Activated CD8-positive, alpha-beta memory T cell treated with anti-CD3 and anti-CD28 coated beads, Interleukin-2, amount 10 ng/mL, durations not matched to agents 7 days and 5 days (primary cell): Measurements from ENCODE around the gene ELOF1. TPM values are rescaled to one million over a fixed set of nuclear protein-coding genes. Genes with fewer than 3 reads are reported as not detected.

ENCODE experiments used
- ATAC-seq: fragments of 150-1000 bp; cut with Tn5 transposase; one replicate; pipeline ENCODE4 v1.10.0; 2021; ENCODE audit warnings: moderate library complexity
- CTCF ChIA-PET: fragments of 350-600 bp; sonication (Branson Sonifier 250); formaldehyde crosslinking; loops from one replicate; lab custom pipeline; 2021; ENCODE audit warnings: antibody characterized with exemption; lab: Charles Lee
- DNase-seq: peaks from one replicate; pipeline ENCODE4 v3.0.0-alpha.2; 2020
- H3K27ac Mint-ChIP-seq: one replicate; pipeline ENCODE4 v1.8.0; 2021; ENCODE audit warnings: mild to moderate bottlenecking, mixed read lengths
- H3K27me3 Mint-ChIP-seq: one replicate; pipeline ENCODE4 v1.8.0; 2021; ENCODE audit warnings: mixed read lengths
- H3K36me3 Mint-ChIP-seq: one replicate; pipeline ENCODE4 v1.8.0; 2021; ENCODE audit warnings: mild to moderate bottlenecking, mixed read lengths
- H3K4me1 Mint-ChIP-seq: one replicate; pipeline ENCODE4 v1.8.0; 2021; ENCODE audit warnings: mixed read lengths
- H3K4me3 Mint-ChIP-seq: one replicate; pipeline ENCODE4 v1.8.0; 2021; ENCODE audit warnings: mild to moderate bottlenecking, moderate library complexity, mixed read lengths
- H3K9me3 Mint-ChIP-seq: one replicate; pipeline ENCODE4 v1.8.0; 2022; ENCODE audit warnings: low read depth, mixed read lengths
- total RNA-seq, 2 experiments: library from RNA; stranded (reverse); gene quantifications; one replicate each; pipeline ENCODE4 v1.2.3, GENCODE V29; 2021

The ELOF1 gene
- total RNA-seq, 2 experiments from 2014 or later = 55.1 to 67.2 TPM

DNA sequence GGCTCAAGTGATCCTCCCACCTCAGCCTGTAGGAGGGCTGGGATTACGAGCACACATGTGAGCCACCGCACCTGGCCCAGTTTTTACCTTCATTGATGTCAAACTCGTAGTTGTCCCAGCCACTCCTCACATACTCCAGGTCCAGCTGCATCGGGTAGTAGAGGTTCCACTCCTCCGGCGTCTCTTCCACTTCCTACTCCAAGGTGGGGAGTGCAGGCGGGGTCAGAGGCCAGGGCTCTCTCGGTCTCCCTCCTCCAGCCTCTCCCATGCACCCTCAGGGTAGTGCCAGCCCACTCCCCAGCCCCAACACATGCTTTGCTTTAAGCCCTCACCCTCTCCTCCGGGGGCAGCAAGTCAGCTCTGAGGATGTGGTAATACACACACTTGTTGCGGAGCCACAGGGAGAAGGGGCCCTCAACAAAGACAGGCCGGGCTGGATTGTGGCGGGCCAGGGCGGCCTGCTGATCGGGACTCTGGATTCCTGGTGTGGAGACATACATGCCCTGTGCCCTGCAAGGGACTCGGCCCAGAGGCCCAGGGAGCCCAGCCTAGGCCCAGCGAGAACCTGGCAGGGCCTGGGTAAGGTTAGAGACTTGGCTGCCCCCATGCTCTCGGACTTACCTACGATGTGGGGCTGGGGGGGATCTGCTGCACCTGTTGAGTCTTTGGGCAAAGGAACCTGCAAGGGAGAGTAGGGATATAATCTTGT, 51.5 kb downstream of the ELOF1 start:
- no peak for ATAC-seq
- Mint-ChIP-seq H3K9me3 (no peaks in the 10 kb centered on the region), H3K36me3 (peaks cover 2% of the 10 kb centered on the region), H3K27me3 (no peaks in the 10 kb centered on the region), H3K4me3 (peak overlapping the region; percentile 81), H3K27ac (peak overlapping the region; percentile 32), H3K4me1 (peaks cover 20% of the 10 kb centered on the region)
- DNase-seq = no peak
- CTCF ChIA-PET = interaction anchor here (1.5 kb wide), 1 partner anchor 26 kb away, joined by 5 read pairs; no protein-coding TSS in a partner anchor

- ATAC-seq (no peak), DNase-seq (no peak)
- H3K4me1 Mint-ChIP-seq = peaks cover 20% of the 10 kb centered on the region
- no peaks in the 10 kb centered on the region for H3K27me3 Mint-ChIP-seq
- H3K9me3 Mint-ChIP-seq = no peaks in the 10 kb centered on the region
- peak overlapping the region; percentile 81 for H3K4me3 Mint-ChIP-seq
- CTCF ChIA-PET = interaction anchor here (1.0 to 2.1 kb wide), 3 partner anchors 24 to 130 kb away, joined by 4 to 8 read pairs (median 4); no protein-coding TSS in a partner anchor
- H3K27ac Mint-ChIP-seq = peak overlapping the region; percentile 92
- H3K36me3 Mint-ChIP-seq = peaks cover 1% of the 10 kb centered on the region
Measured at GRCh38 chr19:11506967-11507366, 52.1 kb downstream of the ELOF1 start.

- H3K4me3 Mint-ChIP-seq = peak overlapping the region; percentile 81
- no peaks in the 10 kb centered on the region for H3K27me3 Mint-ChIP-seq
- H3K4me1 Mint-ChIP-seq = peaks cover 20% of the 10 kb centered on the region
- peaks cover 1% of the 10 kb centered on the region for H3K36me3 Mint-ChIP-seq
- no peaks in the 10 kb centered on the region for H3K9me3 Mint-ChIP-seq
- CTCF ChIA-PET = interaction anchor here (1.0 to 2.1 kb wide), 3 partner anchors 23 to 129 kb away, joined by 4 to 8 read pairs (median 4); no protein-coding TSS in a partner anchor
- DNase-seq = no peak
- peak; percentile 40 for ATAC-seq
- H3K27ac Mint-ChIP-seq = peak overlapping the region; percentile 92
Measured at GRCh38 chr19:11506101-11506555, 52.9 kb downstream of the ELOF1 start.

- CTCF ChIA-PET = interaction anchor here (1.0 to 2.1 kb wide), 4 partner anchors 23 to 419 kb away, joined by 3 to 8 read pairs (median 4); no protein-coding TSS in a partner anchor
- Mint-ChIP-seq H3K27me3 (no peaks in the 10 kb centered on the region), H3K9me3 (no peaks in the 10 kb centered on the region)
Measured at GRCh38 chr19:11505504-11506100, 53.4 kb downstream of the ELOF1 start, which contains the start of gene ZNF653. Gene ZNF653, minus strand, starts transcription at chr19:11505839. Its CDS starts 53 bp downstream, at chr19:11505786.

GRCh38 chr19:11505032-11505503, 54.0 kb downstream of the ELOF1 start:
- Mint-ChIP-seq H3K27ac (peak overlapping the region; percentile 92), H3K27me3 (no peaks in the 10 kb centered on the region), H3K4me1 (peaks cover 20% of the 10 kb centered on the region), H3K9me3 (no peaks in the 10 kb centered on the region), H3K4me3 (peak overlapping the region; percentile 81), H3K36me3 (peaks cover 1% of the 10 kb centered on the region)
- ATAC-seq (peak; percentile 94), DNase-seq (peak; percentile 98)
- CTCF ChIA-PET = interaction anchor here (1.0 to 2.1 kb wide), 3 partner anchors 22 to 419 kb away, joined by 3 to 8 read pairs (median 3); no protein-coding TSS in a partner anchor

More at GRCh38 chr19:11505504-11506100, 53.4 kb downstream of the ELOF1 start, which contains the start of gene ZNF653:
- ATAC-seq (peak; percentile 72), DNase-seq (peak; percentile 97)
- Mint-ChIP-seq H3K36me3 (peaks cover 1% of the 10 kb centered on the region), H3K27ac (peak within 1 kb of the TSS; percentile 92), H3K4me1 (peaks cover 20% of the 10 kb centered on the region), H3K4me3 (peak within 1 kb of the TSS; percentile 81)

- Mint-ChIP-seq H3K4me1 (peaks cover 20% of the 10 kb centered on the region), H3K27ac (peak overlapping the region; percentile 92), H3K27me3 (no peaks in the 10 kb centered on the region), H3K9me3 (no peaks in the 10 kb centered on the region), H3K4me3 (peak overlapping the region; percentile 81), H3K36me3 (peaks cover 1% of the 10 kb centered on the region)
- ATAC-seq (no peak), DNase-seq (no peak)
- CTCF ChIA-PET = interaction anchor here (1.1 kb wide), 1 partner anchor 420 kb away, joined by 3 read pairs; no protein-coding TSS in a partner anchor
Measured at GRCh38 chr19:11504502-11505031, 54.5 kb downstream of the ELOF1 start.

Other genes starting within 250 kb of the ELOF1 start
- 1 to 10 TPM; 3.6 to 5.1 TPM for gene RAB3D, start 219.6 kb downstream of the ELOF1 start, total RNA-seq
- gene TMEM205, start 213.0 kb downstream of the ELOF1 start, total RNA-seq = 10 to 100 TPM; 25.1 to 28.1 TPM
- 10 to 100 TPM; 13.0 to 16.1 TPM for gene CCDC159, start 212.7 kb downstream of the ELOF1 start, total RNA-seq
- 1 to 10 TPM in 1 of 2 experiments, under 1 TPM in 1; 0.87 to 1.3 TPM for gene PLPPR2, start 203.8 kb downstream of the ELOF1 start, total RNA-seq
- gene SWSAP1, start 184.6 kb downstream of the ELOF1 start, total RNA-seq = 1 to 10 TPM; 2.6 to 3.9 TPM
- 1 to 10 TPM; 8.1 to 9.1 TPM for gene EPOR, start 174.9 kb downstream of the ELOF1 start, total RNA-seq
- not detected for gene RGL3, start 139.9 kb downstream of the ELOF1 start, total RNA-seq
- gene ODAD3, start 124.1 kb downstream of the ELOF1 start, total RNA-seq = under 1 TPM; 0.15 to 0.54 TPM
- 100 to 1,000 TPM; 278 to 306 TPM for gene PRKCSH, start 123.6 kb downstream of the ELOF1 start, total RNA-seq
- not detected for gene ELAVL3, start 78.2 kb downstream of the ELOF1 start, total RNA-seq
- 10 to 100 TPM; 16.1 to 16.7 TPM for gene ZNF653, start 53.4 kb downstream of the ELOF1 start, total RNA-seq
- 10 to 100 TPM; 33.0 to 36.2 TPM for gene ECSIT, start 30.1 kb downstream of the ELOF1 start, total RNA-seq
- gene CNN1, start 20.4 kb downstream of the ELOF1 start, total RNA-seq = not detected
- gene ACP5, start 18.4 kb upstream of the ELOF1 start, total RNA-seq = 10 to 100 TPM; 34.1 to 58.8 TPM
- 1 to 10 TPM; 6.3 to 7.1 TPM for gene ZNF627, start 38.3 kb upstream of the ELOF1 start, total RNA-seq
- 1 to 10 TPM; 6.3 to 6.4 TPM for gene ZNF823, start 179.7 kb upstream of the ELOF1 start, total RNA-seq
- gene ZNF441, start 207.8 kb upstream of the ELOF1 start, total RNA-seq = 1 to 10 TPM; 6.7 to 9.4 TPM
- 1 to 10 TPM in 1 of 2 experiments, under 1 TPM in 1; 0.96 to 1.7 TPM for gene ZNF491, start 239.3 kb upstream of the ELOF1 start, total RNA-seq